Gastrocnemius medialis (tissue), 4 donors: ENCODE measurements around the gene ZNF653. TPM values are rescaled to one million over a fixed set of nuclear protein-coding genes. Genes with fewer than 3 reads are reported as not detected.

Experiments used
- ATAC-seq, 2 donors: fragments of 150-250 bp; one replicate each; pipeline ENCODE4 v1.9.1; 2016
- DNase-seq, 2 donors: peaks; one replicate each; pipeline ENCODE4 v3.0.0-alpha.2; 2019
- H3K27ac ChIP-seq, 4 donors: fragments of 200-600 bp; sonication (generic); 1 replicate in 1 of 4; 2 replicates in 3 of 4; pipeline ENCODE4 v1.5.1; 2016 to 2018; ENCODE audit warnings: mild to moderate bottlenecking in 2 of 4, moderate library complexity in 1 of 4
- H3K27me3 ChIP-seq, 3 donors: fragments of 200-600 bp; sonication (generic) in 2 of 3; 1 replicate in 1 of 3; 2 replicates in 2 of 3; pipeline versions ENCODE4 v1.5.1 to v1.6.0; 2016 to 2019; ENCODE audit warnings: mild to moderate bottlenecking in 1 of 3, moderate library complexity in 1 of 3
- H3K36me3 ChIP-seq, 2 donors: fragments of 200-600 bp; sonication (generic) in 1 of 2; one replicate each; pipeline ENCODE4 v1.5.1; 2017 to 2018
- H3K4me1 ChIP-seq, 2 donors: fragments of 200-600 bp; sonication (generic) in 1 of 2; one replicate each; pipeline ENCODE4 v1.5.1; 2016 to 2017; ENCODE audit warnings: mild to moderate bottlenecking in 2 of 2
- H3K4me3 ChIP-seq, 4 donors: fragments of 200-600 bp; sonication (generic) in 3 of 4; 1 replicate in 1 of 4; 2 replicates in 3 of 4; pipeline ENCODE4 v1.5.1; 2016 to 2019; ENCODE audit warnings: mild to moderate bottlenecking in 2 of 4
- H3K9me3 ChIP-seq, 3 donors: fragments of 200-600 bp; sonication (generic) in 2 of 3; 1 replicate in 1 of 3; 2 replicates in 2 of 3; pipeline ENCODE4 v1.5.1; 2016 to 2019
- CTCF ChIP-seq, 5 experiments: fragments of 450-650 bp in 3 of 5; fragments of 200-600 bp in 2 of 5; sonication (generic) in 2 of 5; IDR thresholded peaks in 4 of 5; conservative IDR thresholded peaks in 1 of 5; 1 replicate in 4 of 5; 2 replicates in 1 of 5; pipeline ENCODE4 v1.5.1; 2016 to 2019; ENCODE audit warnings: antibody characterized with exemption in 5 of 5, mild to moderate bottlenecking in 3 of 5, moderate library complexity in 3 of 5
- POLR2A ChIP-seq, 2 donors: fragments of 450-650 bp; IDR thresholded peaks; one replicate each; pipeline ENCODE4 v1.6.1; 2017; ENCODE audit warnings: antibody characterized with exemption in 2 of 2, mild to moderate bottlenecking in 2 of 2, moderate library complexity in 2 of 2
- in situ Hi-C, 4 donors: fragments of 200-750 bp; cut with MboI; loops; one replicate each; pipeline versions ENCODE4 v1.15.0 to v1.8.0; 2017; ENCODE audit warnings: low sequenced_read_pairs in 4 of 4
- intact Hi-C: fragments of 100-400 bp; cut with DNase I; formaldehyde crosslinking; loops from one replicate; pipeline ENCODE4 v1.15.1; 2023; ENCODE audit warnings: low total_unique reads
- total RNA-seq, 4 donors: library from RNA; depleted of rRNA; stranded (reverse); fragments of >200 nt; gene quantifications; one replicate each; pipeline versions ENCODE4 v1.1.0 to v1.2.3, GENCODE V29; 2016

ZNF653 gene
- total RNA-seq, 4 donors from 2014 or later: 5.6 to 25.8 (median 10.1) TPM

GRCh38 chr19:11507370-11508078 is 1.9 kb upstream of the ZNF653 start:
- Histone ChIP-seq H3K4me1 (peaks cover 8 to 12% of the 10 kb centered on the region in 2 donors), H3K27me3 (no peaks in the 10 kb centered on the region), H3K4me3 (no peak overlapping the region), H3K9me3 (no peaks in the 10 kb centered on the region), H3K27ac (no peak overlapping the region), H3K36me3 (peaks cover 0 to 26% of the 10 kb centered on the region in 2 donors)
- TF ChIP-seq POLR2A (IDR thresholded peaks at IDR 0.05) (no peak), CTCF (IDR thresholded peaks at IDR 0.05 in 4 of 5, conservative IDR thresholded peaks at IDR 0.05 in 1 of 5) (no peak)
- in situ Hi-C loops: no loop called here
- intact Hi-C loops: loop anchor here (10.0 kb wide), 1 partner anchor 133 kb away; the partner anchor contains the start of gene SWSAP1
- DNase-seq: no peak
- ATAC-seq: no peak

- in situ Hi-C loops: no loop called here
- no peak for ATAC-seq
- H3K27me3 ChIP-seq: no peaks in the 10 kb centered on the region
- intact Hi-C loops: loop anchor here (10.0 kb wide), 1 partner anchor 132 kb away; the partner anchor contains the start of gene SWSAP1
- no peaks in the 10 kb centered on the region for H3K9me3 ChIP-seq
- TF ChIP-seq POLR2A (IDR thresholded peaks at IDR 0.05) (no peak), CTCF (IDR thresholded peaks at IDR 0.05 in 4 of 5, conservative IDR thresholded peaks at IDR 0.05 in 1 of 5) (no peak)
- H3K4me3 ChIP-seq: no peak overlapping the region
- peaks cover 0 to 23% of the 10 kb centered on the region in 2 donors for H3K36me3 ChIP-seq
- no peak overlapping the region for H3K27ac ChIP-seq
- no peak for DNase-seq
- H3K4me1 ChIP-seq: peaks cover 8 to 12% of the 10 kb centered on the region in 2 donors
These were observed 1.3 kb upstream of the ZNF653 start for GRCh38 chr19:11506967-11507366.

- in situ Hi-C loops (no loop called here), intact Hi-C loops (loop anchor here (10.0 kb wide), 1 partner anchor 131 kb away; the partner anchor contains the start of gene SWSAP1)
- Histone ChIP-seq H3K36me3 (peaks cover 0 to 16% of the 10 kb centered on the region in 2 donors), H3K4me1 (peaks cover 8 to 12% of the 10 kb centered on the region in 2 donors), H3K4me3 (peak overlapping the region; percentile 70 to 99 (median 88)), H3K9me3 (no peaks in the 10 kb centered on the region), H3K27ac (peak overlapping the region; percentile 83 to 99 (median 97)), H3K27me3 (no peaks in the 10 kb centered on the region)
- no peak for DNase-seq
- no peak for TF ChIP-seq POLR2A (IDR thresholded peaks at IDR 0.05)
- no peak for TF ChIP-seq CTCF (IDR thresholded peaks at IDR 0.05 in 4 of 5, conservative IDR thresholded peaks at IDR 0.05 in 1 of 5)
- ATAC-seq: peak; percentile 20 to 25
These were observed 489 bp upstream of the ZNF653 start for GRCh38 chr19:11506101-11506555.

- in situ Hi-C loops (no loop called here), intact Hi-C loops (loop anchor here (1.0 to 10.0 kb wide), 3 partner anchors 24 to 130 kb away; partner anchors contain the start of genes ECSIT, ODAD3, PRKCSH and SWSAP1)
- H3K27me3 ChIP-seq: no peaks in the 10 kb centered on the region
- peak overlapping the region; percentile 70 to 99 (median 88) for H3K4me3 ChIP-seq
- H3K36me3 ChIP-seq: peaks cover 0 to 6% of the 10 kb centered on the region in 2 donors
- DNase-seq (peak; percentile 95 to 97), ATAC-seq (peak; percentile 91 to 92)
- H3K9me3 ChIP-seq: no peaks in the 10 kb centered on the region
- H3K4me1 ChIP-seq: peaks cover 8 to 12% of the 10 kb centered on the region in 2 donors
- H3K27ac ChIP-seq: peak overlapping the region; percentile 83 to 99 (median 97)
- TF ChIP-seq CTCF (IDR thresholded peaks at IDR 0.05 in 4 of 5, conservative IDR thresholded peaks at IDR 0.05 in 1 of 5) (no peak), POLR2A (IDR thresholded peaks at IDR 0.05) (no peak)
These were observed 571 bp downstream of the ZNF653 start for GRCh38 chr19:11505032-11505503.
